ENCODE data around the gene NWD2.

The NWD2 gene

DNA sequence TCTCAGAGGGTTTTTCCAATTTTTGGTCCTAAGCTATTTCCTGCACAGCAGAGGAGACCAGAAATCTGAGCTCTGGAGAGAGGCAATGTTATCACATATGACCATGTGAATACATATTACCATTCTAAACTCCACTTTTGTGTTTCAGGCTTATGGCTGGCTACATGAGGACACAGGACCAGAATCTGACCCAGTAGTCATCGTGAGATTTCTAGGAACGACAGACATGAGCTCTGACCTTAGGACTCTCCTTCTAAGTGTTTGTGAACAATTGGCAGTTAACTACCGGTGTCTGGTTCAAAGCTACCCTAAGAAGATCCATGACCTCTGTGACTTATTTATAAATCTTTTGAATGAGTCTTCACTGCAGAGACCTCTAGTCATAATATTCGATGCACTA is 198.6 kb downstream of the NWD2 start:
- no peak for DNase-seq

DNA sequence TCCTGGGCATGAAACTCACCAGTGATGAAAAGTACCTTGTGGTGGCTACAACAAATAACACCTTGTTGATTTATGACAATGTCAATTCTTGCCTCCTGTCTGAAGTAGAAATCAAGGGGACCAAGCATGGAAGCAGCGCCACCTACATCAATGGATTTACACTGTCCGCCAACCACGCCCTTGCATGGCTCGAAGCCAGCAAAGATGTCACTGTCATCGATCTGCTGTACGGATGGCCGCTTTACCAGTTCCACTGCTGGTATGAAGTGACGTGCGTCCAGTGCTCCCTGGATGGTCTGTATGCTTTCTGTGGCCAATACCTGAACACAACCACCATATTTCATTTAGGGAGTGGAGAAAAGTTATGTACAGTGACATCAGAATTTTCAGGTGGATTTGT is 200.5 kb downstream of the NWD2 start:
- DNase-seq = no peak

DNA sequence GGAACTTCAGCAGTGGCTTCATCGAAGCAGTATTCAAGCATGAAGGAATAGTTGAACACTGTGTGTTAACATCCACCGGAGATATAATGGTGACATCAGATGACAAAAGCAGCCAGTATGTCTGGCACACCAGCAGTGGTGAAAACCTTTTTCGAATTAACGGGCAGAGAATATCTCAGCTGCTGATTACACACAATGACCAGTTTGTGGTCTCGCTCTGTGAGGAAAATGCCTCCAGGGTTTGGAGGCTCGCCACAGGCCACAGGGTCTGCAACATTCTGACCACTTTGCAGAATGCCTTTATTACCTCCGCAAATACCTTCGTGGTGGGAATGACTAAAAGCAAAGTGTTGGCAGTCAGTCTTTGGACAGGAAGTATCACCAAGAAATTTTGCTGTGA is 201.5 kb downstream of the NWD2 start:
- DNase-seq = no peak

DNA sequence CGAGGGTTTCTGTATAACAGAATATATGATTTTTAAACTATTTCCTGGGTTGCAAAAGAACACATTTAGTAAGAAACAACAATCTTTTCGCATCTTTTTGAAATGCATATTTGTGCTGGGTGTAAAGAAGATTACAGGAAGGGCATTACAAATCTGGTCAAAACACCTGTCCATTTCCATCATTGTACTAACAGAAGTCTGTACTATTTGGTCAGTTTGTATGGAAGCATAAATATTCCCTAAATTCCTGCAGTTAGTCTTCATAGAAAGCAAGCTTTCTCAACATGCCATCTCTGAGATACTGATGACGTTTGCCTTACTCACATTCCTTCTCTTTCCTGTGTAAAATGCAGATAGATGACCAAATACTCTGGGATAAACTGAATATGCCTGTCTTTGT is 203.3 kb downstream of the NWD2 start:
- no peak for DNase-seq

DNA sequence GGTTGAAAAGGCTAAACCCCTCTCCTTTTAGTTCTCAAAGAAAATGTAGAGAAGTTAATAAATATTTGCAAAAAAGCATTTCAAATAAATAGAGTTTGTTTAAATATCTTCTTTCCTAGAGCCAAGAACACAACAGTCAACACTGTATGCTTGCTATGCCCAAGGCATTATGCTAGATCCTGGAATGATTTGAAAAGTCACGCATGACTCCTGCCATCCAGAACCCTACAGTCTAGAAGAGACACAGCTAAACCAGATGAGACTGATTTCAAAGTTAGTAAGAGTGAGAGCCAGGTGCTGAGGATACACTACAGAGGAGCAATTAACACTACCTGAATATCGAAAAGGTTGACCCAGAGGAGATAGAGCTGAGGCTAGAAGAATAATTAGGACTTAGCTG is 205.8 kb downstream of the NWD2 start:
- no peak for DNase-seq

DNA sequence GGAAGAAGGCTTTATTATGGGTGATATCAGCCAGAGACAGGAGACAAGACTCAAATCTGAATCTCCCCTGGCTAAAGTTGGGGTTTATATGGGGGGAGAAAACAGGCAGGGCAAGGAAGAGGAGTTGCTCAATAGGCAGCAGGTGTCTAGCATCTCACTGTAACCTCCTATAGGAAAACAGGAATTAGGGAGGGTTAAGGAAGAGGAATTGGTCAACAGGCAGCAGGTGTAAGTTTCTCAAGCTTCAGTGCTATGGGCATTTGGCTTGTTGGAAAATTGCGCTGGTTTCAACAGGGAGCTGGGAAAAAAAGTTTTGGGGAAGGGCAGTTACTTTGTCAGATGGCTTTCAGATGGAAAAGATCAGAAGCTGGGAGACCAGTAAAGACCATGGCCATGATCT is 206.4 kb downstream of the NWD2 start:
- no peak for DNase-seq

DNA sequence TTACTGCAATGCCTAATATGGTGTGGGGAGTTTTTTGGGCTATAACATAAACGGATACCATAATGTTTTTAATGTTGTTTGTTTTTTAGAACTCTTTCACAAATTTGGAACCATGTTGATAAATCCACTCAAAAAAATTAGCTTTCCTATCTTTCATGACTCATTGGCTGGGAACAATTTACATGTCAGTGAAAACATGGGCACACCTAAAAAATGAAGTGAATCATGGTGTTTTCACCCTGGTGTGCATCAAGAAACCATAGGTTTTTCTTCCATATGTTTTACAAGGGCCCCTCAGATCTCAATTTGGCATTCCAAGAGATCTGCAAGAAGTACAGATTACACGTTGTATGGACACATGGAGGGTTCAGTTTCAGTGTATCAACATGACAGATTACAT is 207.1 kb downstream of the NWD2 start:
- no peak for DNase-seq

DNA sequence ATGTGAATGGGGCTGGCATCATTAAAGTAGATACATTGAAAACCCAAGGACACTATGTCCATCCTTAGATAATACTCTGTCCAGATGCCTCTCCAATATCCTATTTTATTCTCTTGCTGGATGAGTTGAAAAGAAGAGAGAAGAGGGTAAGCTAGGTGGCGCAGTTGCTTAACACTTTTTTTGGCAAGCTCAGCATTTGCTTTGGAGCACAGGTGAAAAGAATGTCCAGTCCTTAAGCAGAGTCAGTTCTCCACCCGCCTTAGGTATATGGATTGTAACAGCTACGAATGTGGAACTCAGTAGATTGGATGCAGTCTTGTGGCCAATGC is 208.4 kb downstream of the NWD2 start:
- DNase-seq = peak; percentile 86

DNA sequence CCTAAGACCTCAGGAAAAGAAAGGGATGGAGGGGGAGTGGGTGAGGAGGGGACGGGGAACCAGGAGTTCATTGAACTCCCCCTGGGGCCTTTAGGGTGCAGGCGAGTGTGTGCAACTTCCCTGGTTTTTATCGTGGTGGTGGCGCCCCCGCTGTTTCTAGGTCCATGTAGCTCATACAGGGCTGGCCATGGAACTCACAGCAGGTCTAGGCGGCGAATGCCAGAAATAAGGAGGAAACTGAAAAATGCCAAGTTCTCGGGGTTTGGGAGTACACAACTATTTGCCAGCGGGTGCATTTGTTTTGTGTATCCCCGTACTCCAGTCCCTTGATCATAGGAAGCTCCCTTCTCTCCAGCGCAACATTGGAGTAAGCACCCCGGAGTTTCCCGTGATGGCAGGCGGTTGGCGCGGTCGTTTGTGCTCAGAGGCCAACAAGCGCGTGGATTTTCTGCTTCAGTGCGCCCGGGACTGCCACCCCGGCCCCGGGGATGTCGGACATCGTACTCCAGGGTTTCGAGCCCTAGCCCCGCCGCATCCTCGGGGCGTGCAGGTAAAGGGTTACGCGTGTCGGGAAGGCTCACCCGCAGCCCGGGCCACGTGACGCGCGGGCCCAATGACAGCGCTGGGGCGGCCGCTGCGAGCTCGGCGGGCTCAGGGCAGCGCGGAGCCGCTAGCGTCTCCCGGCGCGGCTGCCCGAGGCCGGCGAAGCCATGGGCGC is 208.9 kb downstream of the NWD2 start:
- peak; percentile 71 for DNase-seq

DNA sequence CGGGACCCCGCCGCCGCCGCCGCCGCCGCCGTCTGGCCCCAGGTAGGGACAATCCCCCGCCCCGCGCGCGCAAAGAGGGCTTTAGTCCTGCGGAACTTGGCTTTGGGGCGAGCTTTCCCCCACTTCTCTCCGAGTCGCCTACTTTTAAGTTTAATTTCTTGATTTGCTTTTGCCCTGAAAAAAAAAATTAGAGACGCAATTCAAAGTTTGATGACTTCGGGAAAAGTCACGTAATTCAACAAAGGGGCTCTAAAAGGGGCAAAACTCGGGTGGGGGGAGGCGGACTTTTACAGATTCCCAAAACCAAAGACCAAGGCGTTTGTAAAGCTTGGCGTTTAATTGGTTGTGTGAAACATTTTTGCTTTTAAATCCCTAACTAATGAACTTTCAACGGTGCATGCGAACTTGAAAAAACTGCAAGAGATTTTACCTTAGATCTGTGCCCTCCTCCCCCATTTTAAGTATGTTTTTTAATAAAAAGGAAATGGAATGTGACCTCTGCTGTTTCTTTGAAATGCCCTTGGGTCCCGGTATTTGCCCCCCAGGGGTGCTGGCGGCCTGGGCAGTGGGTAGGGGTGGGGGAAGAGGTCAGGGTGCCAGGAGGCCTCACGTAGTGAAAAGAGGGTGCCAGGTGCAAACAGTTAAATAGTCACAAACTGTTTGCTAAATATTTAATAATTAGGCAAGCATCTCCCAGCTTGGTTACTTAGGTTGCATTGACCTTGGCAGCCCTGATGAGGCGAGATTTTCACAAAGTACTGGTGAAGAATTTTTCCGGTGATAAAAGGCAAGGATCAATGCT is 209.7 kb downstream of the NWD2 start:
- no peak for DNase-seq

DNA sequence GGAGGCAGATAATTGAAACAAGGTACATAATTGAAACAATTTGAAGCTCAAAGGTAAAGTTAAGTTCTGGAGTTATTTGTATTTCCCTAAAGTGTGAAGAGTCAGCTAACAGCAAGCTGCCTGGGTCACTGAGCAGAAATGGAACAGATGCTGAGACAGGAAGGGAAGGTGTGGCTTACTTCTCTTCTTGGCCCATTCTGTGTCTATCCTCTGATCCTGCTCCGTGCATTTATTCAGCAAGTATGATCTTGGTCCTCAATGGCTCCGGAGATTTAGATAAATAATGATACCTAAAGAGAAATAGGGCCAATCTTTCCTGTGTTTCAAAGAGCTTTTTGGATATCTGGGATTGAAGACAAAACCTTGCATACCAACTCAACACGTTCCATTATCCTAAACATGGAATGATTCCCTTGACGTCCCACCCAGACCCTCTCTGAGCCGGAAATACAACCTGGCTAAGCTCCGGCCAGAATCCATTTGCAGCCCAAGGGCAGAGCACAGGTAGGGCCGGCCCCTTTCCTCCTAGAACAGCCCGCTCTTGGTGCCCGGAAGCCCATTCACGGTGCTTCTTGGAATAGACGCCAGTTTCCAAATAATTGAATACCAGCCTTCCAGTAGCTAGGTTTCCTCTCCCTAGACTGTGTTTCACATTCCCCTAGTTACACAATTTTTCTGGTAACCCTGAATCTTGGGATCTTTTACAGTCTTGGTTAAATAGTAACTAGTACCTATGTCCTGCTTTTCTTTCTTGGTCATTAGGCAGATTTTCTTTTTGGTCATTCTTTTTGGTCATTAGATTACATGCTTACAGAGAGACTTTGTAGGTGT is 211.0 kb downstream of the NWD2 start:
- no peak for DNase-seq

DNA sequence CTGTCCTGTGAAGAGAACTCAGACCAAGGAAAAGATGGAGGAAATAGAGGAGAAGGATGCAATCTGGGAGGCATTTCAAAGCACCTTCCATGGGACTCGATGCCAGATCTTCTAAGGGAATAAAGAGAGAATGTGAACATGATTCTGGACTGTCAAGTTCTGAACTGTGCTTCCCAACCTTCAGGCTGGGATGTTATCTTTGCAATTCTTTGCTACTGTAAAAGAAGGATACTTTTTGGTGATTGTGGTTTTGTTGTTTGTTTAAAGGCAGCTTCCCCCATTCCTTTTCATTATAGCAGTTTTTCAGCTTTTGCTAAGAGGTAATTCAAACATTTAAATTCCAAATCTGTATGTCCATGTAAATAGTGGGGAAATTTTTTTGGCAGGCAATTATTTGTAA is 217.3 kb downstream of the NWD2 start:
- no peak for DNase-seq

DNA sequence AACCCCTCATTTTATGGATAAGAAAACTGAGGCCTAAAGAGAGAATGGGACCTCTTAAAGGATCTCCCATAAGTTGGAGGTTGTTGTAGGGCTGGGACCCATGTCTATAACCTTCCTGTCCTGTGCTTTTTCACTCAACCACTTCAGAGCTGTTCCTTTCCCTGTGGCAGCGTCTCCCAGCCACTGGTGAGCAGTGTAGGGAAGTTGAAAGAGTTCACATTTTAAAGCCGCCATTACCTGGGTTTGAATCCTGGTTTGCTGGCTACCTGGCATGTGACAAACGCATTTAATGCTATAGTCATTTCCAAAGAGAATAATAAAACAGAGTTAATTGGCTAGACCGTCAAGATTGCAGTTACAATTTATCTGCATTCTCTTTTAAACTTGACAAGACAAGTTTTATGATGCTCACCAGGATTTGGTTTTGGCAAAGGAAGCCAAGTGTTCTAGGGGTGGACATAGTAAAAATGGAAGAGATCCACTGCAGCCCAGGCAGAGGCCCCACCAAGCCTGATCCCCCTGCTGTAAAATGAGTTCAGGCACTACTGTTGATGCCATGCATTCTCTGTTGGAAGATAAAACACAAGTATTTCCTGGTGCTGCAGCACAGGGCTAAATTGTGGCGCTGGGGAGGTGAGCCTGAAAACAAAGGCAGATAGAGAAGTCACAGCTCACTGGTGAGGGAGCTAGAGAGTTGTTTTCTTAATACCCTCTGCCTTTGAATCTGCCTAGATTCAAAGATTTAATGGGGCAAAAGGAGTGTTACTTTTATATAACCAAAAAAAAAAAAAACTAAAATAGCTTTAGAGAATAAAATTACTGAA is 218.7 kb downstream of the NWD2 start:
- DNase-seq = no peak

DNA sequence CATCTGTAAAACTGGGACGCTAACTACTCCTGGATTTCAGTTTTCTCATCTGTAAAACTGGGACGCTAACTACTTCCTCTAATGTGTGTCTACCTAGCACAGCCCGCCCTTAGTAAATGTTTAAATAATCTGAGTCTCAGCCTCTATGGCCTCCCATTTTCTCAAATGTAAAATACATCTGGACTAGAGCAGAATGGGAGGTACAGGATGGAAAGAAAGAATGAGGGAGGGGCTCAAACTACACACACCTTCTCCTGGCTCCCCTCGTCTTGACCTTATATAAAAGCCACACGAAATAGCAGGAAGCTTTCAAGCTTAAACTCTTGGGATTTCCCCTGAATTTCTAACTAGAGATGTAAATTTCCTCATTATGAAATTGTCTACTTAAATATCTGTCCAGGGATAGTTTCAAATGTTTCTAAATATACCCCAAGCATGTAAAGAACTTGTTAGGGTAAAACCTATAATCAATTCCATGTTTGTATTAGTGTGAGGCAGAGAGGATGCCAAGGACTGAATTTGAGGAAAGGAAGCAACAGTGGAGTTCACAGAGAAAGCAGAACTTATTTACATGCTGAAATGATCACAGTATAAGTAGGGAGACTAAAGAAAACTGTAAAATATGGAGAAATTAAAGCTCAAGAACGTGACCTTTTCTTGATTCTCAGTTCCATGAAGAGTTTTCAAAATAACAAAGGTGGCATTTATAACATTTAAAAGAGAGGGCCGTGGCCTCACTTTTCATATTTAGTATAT is 220.0 kb downstream of the NWD2 start:
- DNase-seq = no peak

DNA sequence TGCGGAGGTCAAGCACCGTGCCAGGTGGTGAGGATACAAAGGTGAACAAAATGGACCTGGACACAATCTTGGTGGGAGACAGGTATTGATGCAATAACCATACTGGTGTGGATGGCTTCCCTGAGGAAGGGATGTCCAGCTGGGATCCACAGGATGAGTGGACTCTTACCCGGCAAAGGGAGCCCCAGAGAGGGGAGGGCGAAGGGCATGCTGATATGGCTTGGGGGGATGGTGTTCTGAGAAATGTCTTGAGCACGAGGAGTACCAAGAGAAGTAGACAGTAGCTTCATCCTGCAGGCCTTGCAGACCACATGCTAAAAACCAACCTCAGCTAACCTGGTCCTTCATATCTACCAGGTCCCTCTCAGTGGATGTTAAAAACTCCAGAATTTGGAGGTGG is 220.8 kb downstream of the NWD2 start:
- no peak for DNase-seq

DNA sequence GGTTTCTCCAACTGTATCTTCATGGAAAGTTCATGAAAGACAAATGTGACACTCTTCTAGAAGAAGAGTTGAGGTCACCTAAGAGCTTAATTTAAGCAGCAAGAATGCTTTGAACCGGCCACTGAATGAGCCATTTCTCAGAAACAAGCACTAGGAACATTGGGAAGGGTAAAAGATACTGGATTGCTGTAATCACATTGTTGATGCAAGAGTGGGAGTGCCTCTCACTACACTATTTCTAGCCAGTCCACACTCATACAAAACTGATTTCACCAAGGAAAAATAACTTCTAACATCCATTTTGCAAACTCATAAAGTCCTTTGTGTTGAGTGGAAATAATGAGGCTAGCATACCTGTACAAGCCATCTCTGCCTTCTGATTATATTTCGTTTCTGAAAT is 221.3 kb downstream of the NWD2 start:
- DNase-seq = no peak

DNA sequence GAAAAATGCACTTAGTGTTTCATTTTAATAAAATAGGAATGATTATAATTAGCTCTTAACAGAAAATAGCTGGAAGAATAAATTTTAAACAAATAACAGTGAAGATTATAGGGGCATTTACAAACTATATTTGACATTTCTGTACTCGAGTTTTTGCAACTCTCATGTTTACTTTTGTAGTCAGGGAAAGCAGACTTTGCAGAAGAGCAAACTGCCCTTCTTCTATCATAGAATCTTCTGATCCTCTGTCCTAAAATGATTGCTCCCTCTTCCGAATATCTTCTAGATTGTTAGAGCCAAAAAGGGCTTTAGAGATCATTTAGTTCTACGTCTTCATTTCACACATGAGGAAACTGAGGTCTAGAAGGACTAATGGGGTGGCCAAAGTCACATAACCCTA is 222.7 kb downstream of the NWD2 start:
- DNase-seq = no peak

DNA sequence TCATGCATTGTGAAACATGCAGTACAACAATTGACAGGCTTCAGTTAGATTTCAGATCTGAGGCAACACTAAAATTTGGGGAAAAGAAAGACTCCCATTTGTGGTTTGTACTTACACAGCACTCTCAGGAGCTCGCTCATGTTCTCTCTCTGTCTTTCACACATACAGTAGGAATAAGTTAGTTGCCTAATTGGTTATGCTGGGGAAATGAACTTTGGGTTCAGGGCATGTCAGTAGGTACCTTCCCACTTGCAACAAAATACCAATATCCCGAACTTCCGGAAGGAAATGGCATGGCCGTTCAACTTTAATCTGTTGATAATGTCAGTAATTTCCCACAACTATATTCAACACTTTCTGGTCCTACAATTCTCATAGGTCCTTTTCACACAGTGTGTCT is 223.3 kb downstream of the NWD2 start:
- no peak for DNase-seq

DNA sequence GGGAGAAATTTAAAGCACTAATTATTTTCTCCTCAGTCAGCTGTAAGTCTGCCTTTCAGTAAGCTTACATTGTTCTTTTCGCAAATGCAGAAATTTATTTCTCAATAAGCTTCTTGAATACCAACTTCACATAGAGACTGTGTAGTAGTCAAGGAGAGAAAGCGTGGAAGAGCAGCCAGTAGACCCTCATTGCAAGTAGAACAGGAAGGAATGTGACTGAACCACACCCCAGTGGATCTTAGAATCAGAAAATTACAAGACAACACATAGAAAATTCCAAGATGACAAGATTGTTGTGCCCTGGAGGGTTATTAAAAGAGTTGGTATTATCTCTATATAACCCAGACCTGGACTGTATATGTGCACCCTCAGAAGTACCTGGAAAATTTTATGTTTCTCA is 224.7 kb downstream of the NWD2 start:
- no peak for DNase-seq

DNA sequence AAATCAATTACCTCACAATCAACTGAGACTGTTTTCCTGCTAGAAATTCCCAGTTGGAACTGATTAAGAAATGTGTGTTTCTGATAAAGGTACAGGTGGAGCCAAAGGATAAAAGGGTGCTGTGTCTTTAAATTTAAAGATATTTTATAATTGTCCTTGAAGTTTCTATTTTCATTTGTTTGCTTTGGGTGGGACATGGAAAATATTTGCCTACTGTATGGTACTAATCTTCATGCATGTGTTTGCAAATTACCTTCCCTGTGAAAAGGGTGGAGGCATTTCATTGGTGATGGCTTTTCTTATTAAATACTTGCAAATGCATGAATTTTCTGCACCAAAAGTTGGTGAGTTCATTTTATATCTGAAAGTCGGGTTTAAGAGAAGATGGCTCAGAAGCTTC is 225.7 kb downstream of the NWD2 start:
- DNase-seq = no peak

DNA sequence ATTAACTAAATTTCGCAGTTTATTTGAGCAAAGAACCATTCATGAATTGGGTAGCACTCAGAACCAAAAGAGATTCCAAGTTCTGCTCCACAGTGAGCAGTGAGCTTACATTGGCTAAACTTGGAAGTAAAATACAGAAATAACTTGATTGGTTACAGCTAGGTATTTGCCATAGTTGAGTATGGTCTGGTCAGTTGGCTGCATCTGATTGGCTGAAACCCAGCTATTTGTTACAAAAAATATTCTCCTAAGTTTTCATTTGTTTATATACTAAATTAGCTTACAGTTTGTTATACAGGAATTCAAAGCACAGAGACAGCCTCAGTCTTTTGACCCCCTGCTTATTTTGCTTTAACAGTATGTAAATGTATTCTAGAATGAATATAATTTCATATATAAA is 226.6 kb downstream of the NWD2 start:
- no peak for DNase-seq

DNA sequence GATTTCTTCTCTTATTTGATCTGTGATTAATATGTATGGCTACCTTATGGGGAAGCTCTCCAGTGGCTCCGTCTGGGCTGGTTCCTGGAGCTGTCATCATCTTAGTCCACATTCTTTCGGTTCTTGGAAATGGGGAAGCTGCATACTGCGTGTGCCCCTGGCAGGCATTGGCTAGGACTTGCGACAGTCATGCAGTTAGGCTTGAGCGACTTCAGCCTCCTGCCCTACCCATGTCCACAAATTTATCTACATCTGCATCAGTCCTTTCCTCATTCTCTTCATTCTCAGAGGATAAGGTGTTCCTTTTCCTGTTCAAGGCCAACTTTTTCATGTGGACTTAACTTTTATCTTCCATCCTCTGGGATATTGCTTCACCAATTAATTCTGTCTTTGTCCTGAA is 227.4 kb downstream of the NWD2 start:
- no peak for DNase-seq
